Panc1 (cell line): ENCODE measurements around the gene TRAFD1. TPM values are rescaled to one million over a fixed set of nuclear protein-coding genes. Genes with fewer than 3 reads are reported as not detected.

Experiments
- ATAC-seq: fragments of 200-7000 bp; cut with Tn5 transposase; 2 replicates; pipeline ENCODE4 v1.9.1; 2020; ENCODE audit warnings: mild to moderate bottlenecking, moderate library complexity
- BruUV-seq: library from RNA; stranded (reverse); fragments of 400-500 nt; replicated peaks from 2 replicates; lab custom pipeline; 2021; lab: Mats Ljungman, UMichigan
- CTCF ChIA-PET: fragments of 300-600 bp; sonication (Branson Sonifier 250); formaldehyde crosslinking; loops from one replicate; lab custom pipeline; 2022; ENCODE audit warnings: antibody characterized with exemption; lab: Charles Lee
- POLR2A ChIA-PET: fragments of 300-600 bp; sonication (Branson Sonifier 250); formaldehyde crosslinking; loops from one replicate; lab custom pipeline; 2022; ENCODE audit warnings: antibody characterized with exemption; lab: Charles Lee
- DNase-seq: peaks from one replicate; pipeline ENCODE4 v3.0.0-alpha.2; 2010; ENCODE audit warnings: low read depth, low spot score
- H3K27ac ChIP-seq: 2 replicates; pipeline ENCODE4 v1.5.1; 2011; ENCODE audit warnings: mild to moderate bottlenecking, low read length, inconsistent platforms
- H3K27me3 ChIP-seq: fragments of 200-500 bp; sonication (Bioruptor generic); 2 replicates; pipeline ENCODE4 v1.6.0; 2014; ENCODE audit warnings: low read length, inconsistent platforms; ENCODE audit not compliant: control insufficient read depth, insufficient read depth
- H3K36me3 ChIP-seq: fragments of 200-500 bp; sonication (Bioruptor generic); 2 replicates; pipeline ENCODE4 v1.5.1; 2014; ENCODE audit warnings: inconsistent platforms, mild to moderate bottlenecking, low read length, moderate library complexity; ENCODE audit not compliant: control insufficient read depth, insufficient read depth
- H3K4me1 ChIP-seq: 2 replicates; pipeline ENCODE4 v1.5.1; 2011; ENCODE audit warnings: inconsistent platforms, mild to moderate bottlenecking, low read length, moderate library complexity; ENCODE audit not compliant: control insufficient read depth, insufficient read depth
- H3K4me3 ChIP-seq, 2 experiments: 2 replicates each; pipeline ENCODE4 v1.5.1; 2011 to 2012; ENCODE audit warnings: low read depth in 2 of 2, low read length in 2 of 2, mild to moderate bottlenecking in 2 of 2, inconsistent platforms in 1 of 2, moderate library complexity in 1 of 2
- H3K9me3 ChIP-seq: fragments of 200-500 bp; sonication (Bioruptor generic); 2 replicates; pipeline ENCODE4 v1.5.1; 2014; ENCODE audit warnings: low read depth, mild to moderate bottlenecking, inconsistent platforms, low read length, moderate library complexity; ENCODE audit not compliant: control insufficient read depth, insufficient read depth
- POLR2AphosphoS5 ChIP-seq: IDR thresholded peaks from 2 replicates; pipeline ENCODE4 v1.6.1; 2012; ENCODE audit warnings: mild to moderate bottlenecking, low read depth, low read length, moderate library complexity
- SIN3A ChIP-seq: IDR thresholded peaks from 2 replicates; pipeline ENCODE4 v1.6.1; 2012; ENCODE audit warnings: low read depth, mild to moderate bottlenecking, low read length, moderate library complexity, borderline replicate concordance; ENCODE audit not compliant: insufficient read depth
- TCF7L2 ChIP-seq: IDR thresholded peaks from 2 replicates; pipeline ENCODE4 v1.6.1; 2011; ENCODE audit warnings: mild to moderate bottlenecking, low read depth, low read length, inconsistent platforms
- in situ Hi-C: cut with HindIII; loops from 2 replicates; pipeline ENCODE4 v1.10.0; 2016; ENCODE audit warnings: low sequenced_read_pairs, low pct_unique_long_range_greater_than_20kb
- intact Hi-C: fragments of 100-400 bp; cut with micrococcal nuclease; formaldehyde crosslinking; loops from one replicate; pipeline ENCODE4 v1.10.0; 2022; ENCODE audit not compliant: unreplicated experiment
- total RNA-seq: library from RNA; stranded (reverse); gene quantifications from one replicate; pipeline ENCODE4 v1.2.1, GENCODE V29; 2021; ENCODE audit not compliant: unreplicated experiment
- TF ChIP-seq, protein P1 (sequence below): fragments of 450-650 bp; IDR thresholded peaks from 2 replicates; pipeline ENCODE4 v1.5.1; 2017; ENCODE audit warnings: mild to moderate bottlenecking
- TF ChIP-seq, protein P2 (sequence below), 2 experiments: IDR thresholded peaks; 2 replicates each; pipeline ENCODE4 v1.6.1; 2011 to 2012; ENCODE audit warnings: low read depth in 2 of 2, control low read depth in 1 of 2, low read length in 1 of 2, mild to moderate bottlenecking in 1 of 2, moderate library complexity in 1 of 2; ENCODE audit not compliant: insufficient read depth in 1 of 2

Gene TRAFD1
- total RNA-seq, 1 experiment from 2014 or later, result 32.9 TPM

DNA sequence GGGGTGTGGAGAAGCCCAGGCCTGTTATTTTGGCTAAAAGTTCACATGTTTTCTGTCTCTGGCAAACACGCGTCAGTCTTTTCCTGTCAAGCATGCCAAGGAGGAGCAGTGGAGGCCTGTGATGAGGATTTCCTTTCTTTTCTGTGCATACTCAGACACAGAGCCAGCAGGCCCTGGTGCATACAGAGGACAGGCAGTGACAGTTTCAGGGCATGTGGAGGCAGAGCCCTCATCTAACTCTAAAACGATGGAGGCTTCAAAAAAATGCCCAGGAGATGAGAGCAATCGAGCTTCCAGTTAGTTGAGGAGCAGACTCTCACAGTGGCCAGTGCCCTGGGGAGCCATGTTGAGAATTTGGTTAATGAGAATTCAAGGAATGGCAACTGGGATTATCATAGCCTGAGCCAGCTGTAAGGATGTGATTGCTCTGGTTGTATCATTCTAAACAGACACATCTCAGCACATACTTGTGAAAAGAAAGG is 66.5 kb downstream of the TRAFD1 start:
- Histone ChIP-seq H3K4me3 (no peak overlapping the region), H3K4me1 (no peaks in the 10 kb centered on the region), H3K36me3 (peaks cover 2% of the 10 kb centered on the region; the same call in 1 of the 2 replicates), H3K9me3 (no peaks in the 10 kb centered on the region), H3K27me3 (no peaks in the 10 kb centered on the region), H3K27ac (no peak overlapping the region)
- ATAC-seq (no peak), DNase-seq (no peak)
- BruUV-seq, result no TSS peak
- CTCF ChIA-PET, result interaction anchor here (0.6 kb wide), 1 partner anchor 314 kb away, joined by 6 read pairs; no protein-coding TSS in a partner anchor
- POLR2A ChIA-PET, result no interaction called here
- TF ChIP-seq, protein P1, sequence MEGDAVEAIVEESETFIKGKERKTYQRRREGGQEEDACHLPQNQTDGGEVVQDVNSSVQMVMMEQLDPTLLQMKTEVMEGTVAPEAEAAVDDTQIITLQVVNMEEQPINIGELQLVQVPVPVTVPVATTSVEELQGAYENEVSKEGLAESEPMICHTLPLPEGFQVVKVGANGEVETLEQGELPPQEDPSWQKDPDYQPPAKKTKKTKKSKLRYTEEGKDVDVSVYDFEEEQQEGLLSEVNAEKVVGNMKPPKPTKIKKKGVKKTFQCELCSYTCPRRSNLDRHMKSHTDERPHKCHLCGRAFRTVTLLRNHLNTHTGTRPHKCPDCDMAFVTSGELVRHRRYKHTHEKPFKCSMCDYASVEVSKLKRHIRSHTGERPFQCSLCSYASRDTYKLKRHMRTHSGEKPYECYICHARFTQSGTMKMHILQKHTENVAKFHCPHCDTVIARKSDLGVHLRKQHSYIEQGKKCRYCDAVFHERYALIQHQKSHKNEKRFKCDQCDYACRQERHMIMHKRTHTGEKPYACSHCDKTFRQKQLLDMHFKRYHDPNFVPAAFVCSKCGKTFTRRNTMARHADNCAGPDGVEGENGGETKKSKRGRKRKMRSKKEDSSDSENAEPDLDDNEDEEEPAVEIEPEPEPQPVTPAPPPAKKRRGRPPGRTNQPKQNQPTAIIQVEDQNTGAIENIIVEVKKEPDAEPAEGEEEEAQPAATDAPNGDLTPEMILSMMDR, result no peak
- no peak for TF ChIP-seq SIN3A
- TF ChIP-seq POLR2AphosphoS5, result no peak
- TF ChIP-seq, protein P2, sequence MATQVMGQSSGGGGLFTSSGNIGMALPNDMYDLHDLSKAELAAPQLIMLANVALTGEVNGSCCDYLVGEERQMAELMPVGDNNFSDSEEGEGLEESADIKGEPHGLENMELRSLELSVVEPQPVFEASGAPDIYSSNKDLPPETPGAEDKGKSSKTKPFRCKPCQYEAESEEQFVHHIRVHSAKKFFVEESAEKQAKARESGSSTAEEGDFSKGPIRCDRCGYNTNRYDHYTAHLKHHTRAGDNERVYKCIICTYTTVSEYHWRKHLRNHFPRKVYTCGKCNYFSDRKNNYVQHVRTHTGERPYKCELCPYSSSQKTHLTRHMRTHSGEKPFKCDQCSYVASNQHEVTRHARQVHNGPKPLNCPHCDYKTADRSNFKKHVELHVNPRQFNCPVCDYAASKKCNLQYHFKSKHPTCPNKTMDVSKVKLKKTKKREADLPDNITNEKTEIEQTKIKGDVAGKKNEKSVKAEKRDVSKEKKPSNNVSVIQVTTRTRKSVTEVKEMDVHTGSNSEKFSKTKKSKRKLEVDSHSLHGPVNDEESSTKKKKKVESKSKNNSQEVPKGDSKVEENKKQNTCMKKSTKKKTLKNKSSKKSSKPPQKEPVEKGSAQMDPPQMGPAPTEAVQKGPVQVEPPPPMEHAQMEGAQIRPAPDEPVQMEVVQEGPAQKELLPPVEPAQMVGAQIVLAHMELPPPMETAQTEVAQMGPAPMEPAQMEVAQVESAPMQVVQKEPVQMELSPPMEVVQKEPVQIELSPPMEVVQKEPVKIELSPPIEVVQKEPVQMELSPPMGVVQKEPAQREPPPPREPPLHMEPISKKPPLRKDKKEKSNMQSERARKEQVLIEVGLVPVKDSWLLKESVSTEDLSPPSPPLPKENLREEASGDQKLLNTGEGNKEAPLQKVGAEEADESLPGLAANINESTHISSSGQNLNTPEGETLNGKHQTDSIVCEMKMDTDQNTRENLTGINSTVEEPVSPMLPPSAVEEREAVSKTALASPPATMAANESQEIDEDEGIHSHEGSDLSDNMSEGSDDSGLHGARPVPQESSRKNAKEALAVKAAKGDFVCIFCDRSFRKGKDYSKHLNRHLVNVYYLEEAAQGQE (IDR thresholded peaks at IDR 0.05; ENCODE audit: insufficient read depth in 1 of 2, low read depth in 2 of 2, low read length in 1 of 2), result no peak
- TF ChIP-seq TCF7L2, result no peak
- intact Hi-C loops, result no loop called here
- in situ Hi-C loops, result no loop called here

DNA sequence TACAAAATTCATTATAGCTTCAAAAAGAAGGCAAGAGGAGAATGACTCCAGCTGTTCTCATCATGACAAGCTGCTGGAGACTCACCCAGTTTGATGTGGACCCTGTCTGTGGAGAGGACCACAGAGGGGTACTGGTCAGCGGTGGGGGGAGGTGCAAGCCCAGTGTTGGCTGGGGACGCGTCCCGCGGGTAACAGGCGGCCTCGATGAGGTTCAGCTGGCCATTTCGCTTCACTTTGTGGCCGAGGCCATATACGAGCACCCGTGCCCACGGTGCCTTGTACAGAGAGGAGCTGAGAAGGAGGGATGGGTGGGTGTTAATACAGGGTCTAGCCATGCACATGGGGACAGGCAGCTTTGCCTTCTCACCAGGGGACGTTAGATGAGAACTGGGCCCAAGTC is 67.1 kb downstream of the TRAFD1 start:
- Histone ChIP-seq H3K9me3 (no peaks in the 10 kb centered on the region), H3K4me1 (no peaks in the 10 kb centered on the region), H3K4me3 (no peak overlapping the region), H3K27ac (no peak overlapping the region), H3K36me3 (peaks cover 2% of the 10 kb centered on the region; the same call in 1 of the 2 replicates), H3K27me3 (no peaks in the 10 kb centered on the region)
- BruUV-seq, result no TSS peak
- intact Hi-C loops (no loop called here), in situ Hi-C loops (no loop called here)
- ATAC-seq (no peak), DNase-seq (no peak)
- TF ChIP-seq, protein P2 (IDR thresholded peaks at IDR 0.05; ENCODE audit: insufficient read depth in 1 of 2, low read depth in 2 of 2, low read length in 1 of 2), result no peak
- TF ChIP-seq, protein P1, result no peak
- TF ChIP-seq TCF7L2 (no peak), SIN3A (no peak), POLR2AphosphoS5 (no peak)
- ChIA-PET CTCF (interaction anchor here (0.6 kb wide), 1 partner anchor 313 kb away, joined by 6 read pairs; no protein-coding TSS in a partner anchor), POLR2A (interaction anchor here (0.5 kb wide), 1 partner anchor 205 kb away, joined by 4 read pairs; no protein-coding TSS in a partner anchor)
